Sigmoid colon (tissue), 7 donors: ENCODE results near the gene SMAD3. TPM values are rescaled to one million over a fixed set of nuclear protein-coding genes. Genes with fewer than 3 reads are reported as not detected.

ENCODE experiments used
- DNase-seq: peaks from one replicate; pipeline ENCODE4 v3.0.0-alpha.2; 2019
- H3K27ac ChIP-seq, 4 donors: fragments of 200-600 bp; sonication (generic); one replicate each; pipeline ENCODE4 v1.5.1; 2016 to 2019; ENCODE audit warnings: mild to moderate bottlenecking in 1 of 4
- H3K27me3 ChIP-seq, 3 donors: fragments of 200-600 bp; sonication (generic); one replicate each; pipeline ENCODE4 v1.5.1; 2019; ENCODE audit warnings: mild to moderate bottlenecking in 1 of 3
- H3K36me3 ChIP-seq, 4 donors: fragments of 200-600 bp; sonication (generic); one replicate each; pipeline ENCODE4 v1.5.1; 2016 to 2019
- H3K4me1 ChIP-seq, 4 donors: fragments of 200-600 bp; sonication (generic); one replicate each; pipeline ENCODE4 v1.5.1; 2017 to 2019
- H3K4me3 ChIP-seq, 4 donors: fragments of 200-600 bp; sonication (generic); one replicate each; pipeline ENCODE4 v1.5.1; 2017 to 2019; ENCODE audit warnings: mild to moderate bottlenecking in 2 of 4, moderate library complexity in 1 of 4
- H3K9me3 ChIP-seq, 4 donors: fragments of 200-600 bp in 3 of 4; sonication (generic) in 3 of 4; one replicate each; pipeline versions ENCODE4 v1.5.1 to v1.6.1; 2013 to 2019
- CTCF ChIP-seq, 4 experiments: fragments of 450-650 bp in 3 of 4; fragments of 200-600 bp in 1 of 4; IDR thresholded peaks; one replicate each; pipeline ENCODE4 v1.5.1; 2016 to 2019; ENCODE audit warnings: antibody characterized with exemption in 4 of 4, mild to moderate bottlenecking in 3 of 4, moderate library complexity in 2 of 4
- EP300 ChIP-seq, 4 donors: sonication (generic); formaldehyde crosslinking; IDR thresholded peaks; one replicate each; pipeline ENCODE4 v1.6.1; 2017; ENCODE audit warnings: antibody characterized with exemption in 4 of 4
- POLR2A ChIP-seq, 2 donors: fragments of 450-650 bp; IDR thresholded peaks; one replicate each; pipeline ENCODE4 v1.6.1; 2016; ENCODE audit warnings: antibody characterized with exemption in 2 of 2, mild to moderate bottlenecking in 2 of 2, moderate library complexity in 2 of 2
- POLR2AphosphoS5 ChIP-seq, 4 donors: sonication (generic); formaldehyde crosslinking; IDR thresholded peaks; one replicate each; pipeline ENCODE4 v1.6.1; 2017; ENCODE audit warnings: antibody characterized with exemption in 4 of 4
- WGBS, 2 donors: extraction: QIAGEN DNeasy Blood & Tissue Kit; methylation state at CpG; one replicate each; pipeline ENCODE4 v1.1.7; 2013; 5-methylcytosine and 5-hydroxymethylcytosine counted together
- intact Hi-C: fragments of 100-400 bp; cut with DNase I; formaldehyde crosslinking; loops from one replicate; pipeline ENCODE4 v1.15.1; 2023
- polyA plus RNA-seq, 3 donors: library from polyadenylated mRNA; stranded (reverse); fragments of 200-250 nt; gene quantifications; one replicate each; pipeline ENCODE4 v1.2.3, GENCODE V29; 2013
- total RNA-seq, 4 donors: library from RNA; depleted of rRNA; stranded (reverse); fragments of >200 nt; gene quantifications; one replicate each; pipeline ENCODE4 v1.1.0, GENCODE V29; 2016
- donor health status: healthy with polysubstance abuse.
- donor health status: Bipolar disorder and iron deficiency.
- donor health status: healthy.

Gene SMAD3
- total and polyA plus RNA-seq, 7 donors = 12.5 to 28.2 (median 18.4) TPM

GRCh38 chr15:67076147-67076843, 10.9 kb downstream of the SMAD3 start:
- intact Hi-C loops = no loop called here
- TF ChIP-seq EP300 (IDR thresholded peaks at IDR 0.05) (no peak), POLR2AphosphoS5 (IDR thresholded peaks at IDR 0.05) (peak in 1 of 4 donors; percentile 9), CTCF (IDR thresholded peaks at IDR 0.05) (no peak), POLR2A (IDR thresholded peaks at IDR 0.05) (no peak)
- H3K9me3 ChIP-seq = no peaks in the 10 kb centered on the region
- H3K27ac ChIP-seq = peak overlapping the region in 2 of 4 donors; percentile 8 to 37
- 75 to 86% methylated on average over 13 of the region's 13 CpGs for whole genome bisulfite sequencing, 2 donors
- no peaks in the 10 kb centered on the region for H3K36me3 ChIP-seq
- H3K27me3 ChIP-seq = no peaks in the 10 kb centered on the region
- H3K4me1 ChIP-seq = peaks cover 0 to 91% (median 57%) of the 10 kb centered on the region in 4 donors
- no peak for DNase-seq
- H3K4me3 ChIP-seq = no peak overlapping the region

DNA sequence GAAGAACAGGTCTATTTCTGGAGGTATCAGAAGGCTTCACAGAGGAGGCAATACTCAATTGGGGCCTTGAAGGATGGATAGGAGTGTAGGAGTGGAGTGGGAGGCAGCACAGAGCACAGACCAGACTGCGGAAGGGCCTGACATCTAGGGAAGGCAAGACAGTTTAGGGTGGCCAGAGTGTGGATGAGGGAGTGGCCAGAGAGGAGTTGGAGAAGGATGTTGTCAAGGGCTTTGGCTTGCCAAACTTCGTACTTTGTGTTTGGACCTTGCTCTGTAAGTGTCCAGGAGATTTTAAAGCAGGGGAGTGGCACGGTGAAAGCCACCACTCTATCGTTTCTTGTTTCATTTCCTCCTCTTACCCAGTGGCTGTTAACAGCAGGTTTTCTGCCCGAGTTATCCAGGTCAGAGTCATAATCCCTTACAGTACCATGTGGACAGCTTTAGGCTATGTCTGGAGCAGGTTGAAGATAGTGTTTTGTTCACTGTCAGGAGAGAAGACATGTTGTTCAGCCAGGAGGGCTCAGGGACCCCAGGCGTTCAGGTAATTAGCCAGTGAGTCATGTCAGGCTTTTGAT, 12.3 kb downstream of the SMAD3 start:
- intact Hi-C loops = no loop called here
- WGBS, 2 donors = 12 to 42% methylated on average over 6 of the region's 6 CpGs
- no peaks in the 10 kb centered on the region for H3K9me3 ChIP-seq
- no peak for DNase-seq
- no peaks in the 10 kb centered on the region for H3K36me3 ChIP-seq
- H3K4me3 ChIP-seq = no peak overlapping the region
- H3K4me1 ChIP-seq = peaks cover 0 to 94% (median 61%) of the 10 kb centered on the region in 4 donors
- no peak for TF ChIP-seq EP300 (IDR thresholded peaks at IDR 0.05)
- no peak for TF ChIP-seq POLR2AphosphoS5 (IDR thresholded peaks at IDR 0.05)
- no peak for TF ChIP-seq POLR2A (IDR thresholded peaks at IDR 0.05)
- H3K27me3 ChIP-seq = no peaks in the 10 kb centered on the region
- H3K27ac ChIP-seq = peak overlapping the region in 3 of 4 donors; percentile 17 to 29 (median 24)

DNA sequence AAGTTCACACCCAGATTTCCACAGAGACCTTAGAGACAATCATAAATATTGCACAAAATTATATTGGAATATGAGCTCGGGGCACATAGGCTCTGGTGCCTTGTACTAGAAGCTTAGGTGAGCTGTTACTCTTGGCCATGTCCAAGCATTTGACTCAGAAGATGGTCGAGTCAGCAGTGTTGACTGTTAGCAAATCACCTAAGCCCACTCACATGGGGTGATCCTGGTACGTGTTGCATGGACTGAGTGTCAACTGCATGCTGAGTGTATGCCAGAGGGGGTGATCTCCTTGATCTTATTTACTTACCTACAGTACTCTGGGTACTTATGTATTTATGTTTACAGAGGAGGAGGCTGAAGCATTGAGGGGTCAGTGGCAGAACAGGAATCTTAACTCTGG, 14.0 kb downstream of the SMAD3 start:
- peaks cover 0 to 91% (median 60%) of the 10 kb centered on the region in 4 donors for H3K4me1 ChIP-seq
- no peak overlapping the region for H3K4me3 ChIP-seq
- peak overlapping the region in 3 of 4 donors; percentile 72 to 81 (median 76) for H3K27ac ChIP-seq
- DNase-seq = no peak
- no peaks in the 10 kb centered on the region for H3K27me3 ChIP-seq
- no peaks in the 10 kb centered on the region for H3K9me3 ChIP-seq
- intact Hi-C loops = no loop called here
- H3K36me3 ChIP-seq = no peaks in the 10 kb centered on the region
- WGBS, 2 donors = 83 to 88% methylated on average over 3 of the region's 3 CpGs
- TF ChIP-seq POLR2AphosphoS5 (IDR thresholded peaks at IDR 0.05) = no peak
- TF ChIP-seq CTCF (IDR thresholded peaks at IDR 0.05) = no peak
- TF ChIP-seq POLR2A (IDR thresholded peaks at IDR 0.05) = no peak
- TF ChIP-seq EP300 (IDR thresholded peaks at IDR 0.05) = no peak

- no peak for TF ChIP-seq CTCF (IDR thresholded peaks at IDR 0.05)
- TF ChIP-seq EP300 (IDR thresholded peaks at IDR 0.05) = no peak
- no peak for TF ChIP-seq POLR2A (IDR thresholded peaks at IDR 0.05)
- TF ChIP-seq POLR2AphosphoS5 (IDR thresholded peaks at IDR 0.05) = peak in 3 of 4 donors; percentile 27 to 46 (median 45)
- no peaks in the 10 kb centered on the region for H3K9me3 ChIP-seq
- H3K27ac ChIP-seq = peak overlapping the region; percentile 59 to 81 (median 74)
- 66 to 89% methylated on average over 12 of the region's 12 CpGs for WGBS, 2 donors
- H3K27me3 ChIP-seq = no peaks in the 10 kb centered on the region
- no peaks in the 10 kb centered on the region for H3K36me3 ChIP-seq
- H3K4me1 ChIP-seq = peaks cover 0 to 91% (median 61%) of the 10 kb centered on the region in 4 donors
- peak overlapping the region in 1 of 4 donors; percentile 7 for H3K4me3 ChIP-seq
- no peak for DNase-seq
- intact Hi-C loops = no loop called here
Measured at GRCh38 chr15:67080118-67080899, 14.9 kb downstream of the SMAD3 start.
